Chondrocyte (in vitro differentiated cells): Measurements from ENCODE around the gene SEMA5A. TPM values are rescaled to one million over a fixed set of nuclear protein-coding genes. Genes with fewer than 3 reads are reported as not detected.
A peak's percentile ranks its signal among the peaks of the same experiment; 100 is the strongest.

Experiments used
- DNase-seq: peaks from one replicate; pipeline ENCODE4 v3.0.0; 2021; ENCODE audit warnings: mixed read lengths, low spot score
- H3K27ac Mint-ChIP-seq: one replicate; pipeline ENCODE4 v1.8.0; 2021; ENCODE audit warnings: mild to moderate bottlenecking, moderate library complexity, mixed read lengths; ENCODE audit not compliant: unreplicated experiment
- H3K27me3 Mint-ChIP-seq: 2 replicates; pipeline ENCODE4 v1.8.0; 2021; ENCODE audit warnings: low read depth, mixed read lengths
- H3K36me3 Mint-ChIP-seq: 2 replicates; pipeline ENCODE4 v1.8.0; 2021; ENCODE audit warnings: low read depth, mixed read lengths
- H3K4me1 Mint-ChIP-seq: 2 replicates; pipeline ENCODE4 v1.8.0; 2021; ENCODE audit warnings: low read depth, mild to moderate bottlenecking, mixed read lengths
- H3K4me3 Mint-ChIP-seq: one replicate; pipeline ENCODE4 v1.8.0; 2021; ENCODE audit warnings: mild to moderate bottlenecking, moderate library complexity, mixed read lengths; ENCODE audit not compliant: unreplicated experiment
- H3K9me3 Mint-ChIP-seq: 2 replicates; pipeline ENCODE4 v1.8.0; 2021; ENCODE audit warnings: low read depth, mixed read lengths
- total RNA-seq: library from RNA; stranded (reverse); gene quantifications from 3 replicates; pipeline ENCODE4 v1.2.1, GENCODE V29; 2021
- TF ChIP-seq, protein P1 (sequence below): fragments of 200-600 bp; sonication (generic); IDR thresholded peaks from 2 replicates; pipeline ENCODE4 v1.5.0; 2021; ENCODE audit warnings: antibody characterized with exemption, mild to moderate bottlenecking, moderate library complexity

The SEMA5A gene
- total RNA-seq, 1 donor from 2014 or later, result 249 TPM

GRCh38 chr5:9249231-9249630 lies 296.6 kb downstream of the SEMA5A start:
- Mint-ChIP-seq H3K4me3 (no peak overlapping the region), H3K36me3 (peaks cover 4% of the 10 kb centered on the region), H3K4me1 (peaks cover 38% of the 10 kb centered on the region), H3K27me3 (no peaks in the 10 kb centered on the region), H3K27ac (no peak overlapping the region), H3K9me3 (peaks cover 3% of the 10 kb centered on the region)
- DNase-seq, result no peak
- TF ChIP-seq, protein P1, sequence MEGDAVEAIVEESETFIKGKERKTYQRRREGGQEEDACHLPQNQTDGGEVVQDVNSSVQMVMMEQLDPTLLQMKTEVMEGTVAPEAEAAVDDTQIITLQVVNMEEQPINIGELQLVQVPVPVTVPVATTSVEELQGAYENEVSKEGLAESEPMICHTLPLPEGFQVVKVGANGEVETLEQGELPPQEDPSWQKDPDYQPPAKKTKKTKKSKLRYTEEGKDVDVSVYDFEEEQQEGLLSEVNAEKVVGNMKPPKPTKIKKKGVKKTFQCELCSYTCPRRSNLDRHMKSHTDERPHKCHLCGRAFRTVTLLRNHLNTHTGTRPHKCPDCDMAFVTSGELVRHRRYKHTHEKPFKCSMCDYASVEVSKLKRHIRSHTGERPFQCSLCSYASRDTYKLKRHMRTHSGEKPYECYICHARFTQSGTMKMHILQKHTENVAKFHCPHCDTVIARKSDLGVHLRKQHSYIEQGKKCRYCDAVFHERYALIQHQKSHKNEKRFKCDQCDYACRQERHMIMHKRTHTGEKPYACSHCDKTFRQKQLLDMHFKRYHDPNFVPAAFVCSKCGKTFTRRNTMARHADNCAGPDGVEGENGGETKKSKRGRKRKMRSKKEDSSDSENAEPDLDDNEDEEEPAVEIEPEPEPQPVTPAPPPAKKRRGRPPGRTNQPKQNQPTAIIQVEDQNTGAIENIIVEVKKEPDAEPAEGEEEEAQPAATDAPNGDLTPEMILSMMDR, result no peak

DNA sequence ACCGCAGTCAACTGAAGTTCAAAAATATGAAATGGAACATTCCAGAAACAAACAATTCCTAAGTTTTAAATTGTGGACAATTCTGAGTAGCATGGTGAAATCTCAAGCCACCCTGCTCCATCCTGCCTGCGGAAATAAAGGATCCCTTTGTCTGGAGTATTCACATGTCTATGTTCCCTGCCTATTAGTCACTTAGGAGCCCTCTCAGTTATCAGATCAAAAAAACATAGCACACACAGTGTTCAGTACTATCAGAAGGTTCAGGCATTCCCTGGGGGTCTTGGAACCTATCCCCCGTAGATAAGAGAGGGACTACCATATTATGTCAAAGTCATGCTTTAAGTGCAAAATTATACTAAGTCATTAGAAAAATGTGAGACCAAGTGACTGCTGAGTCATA lies 300.8 kb downstream of the SEMA5A start:
- Mint-ChIP-seq H3K27ac (peak overlapping the region; percentile 8), H3K4me1 (peaks cover 25% of the 10 kb centered on the region), H3K9me3 (no peaks in the 10 kb centered on the region), H3K27me3 (no peaks in the 10 kb centered on the region), H3K36me3 (peaks cover 4% of the 10 kb centered on the region), H3K4me3 (no peak overlapping the region)
- no peak for DNase-seq
- TF ChIP-seq, protein P1, result no peak

DNA sequence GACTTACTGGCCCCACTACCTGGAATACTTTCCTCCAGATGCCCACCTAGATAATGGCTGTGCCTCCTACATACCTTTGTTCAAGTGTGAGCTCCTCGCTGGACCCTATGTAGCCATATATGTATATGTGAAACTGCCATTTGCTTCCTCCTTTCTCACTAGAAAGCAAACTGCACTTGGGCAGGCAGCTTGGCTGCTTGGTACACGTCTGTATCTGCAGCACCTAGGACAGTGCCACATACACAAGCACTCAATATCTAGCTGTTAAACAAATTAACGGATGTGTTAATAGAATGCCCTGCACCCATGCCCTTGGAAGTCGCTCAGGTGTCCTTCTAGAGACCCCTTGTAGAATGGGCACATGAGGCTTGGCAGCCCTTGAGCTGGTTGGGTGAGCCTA lies 301.5 kb downstream of the SEMA5A start:
- DNase-seq, result no peak
- no peaks in the 10 kb centered on the region for H3K27me3 Mint-ChIP-seq
- TF ChIP-seq, protein P1, result no peak
- H3K4me3 Mint-ChIP-seq, result no peak overlapping the region
- H3K4me1 Mint-ChIP-seq, result peaks cover 24% of the 10 kb centered on the region
- H3K9me3 Mint-ChIP-seq, result no peaks in the 10 kb centered on the region
- no peaks in the 10 kb centered on the region for H3K36me3 Mint-ChIP-seq
- no peak overlapping the region for H3K27ac Mint-ChIP-seq

DNA sequence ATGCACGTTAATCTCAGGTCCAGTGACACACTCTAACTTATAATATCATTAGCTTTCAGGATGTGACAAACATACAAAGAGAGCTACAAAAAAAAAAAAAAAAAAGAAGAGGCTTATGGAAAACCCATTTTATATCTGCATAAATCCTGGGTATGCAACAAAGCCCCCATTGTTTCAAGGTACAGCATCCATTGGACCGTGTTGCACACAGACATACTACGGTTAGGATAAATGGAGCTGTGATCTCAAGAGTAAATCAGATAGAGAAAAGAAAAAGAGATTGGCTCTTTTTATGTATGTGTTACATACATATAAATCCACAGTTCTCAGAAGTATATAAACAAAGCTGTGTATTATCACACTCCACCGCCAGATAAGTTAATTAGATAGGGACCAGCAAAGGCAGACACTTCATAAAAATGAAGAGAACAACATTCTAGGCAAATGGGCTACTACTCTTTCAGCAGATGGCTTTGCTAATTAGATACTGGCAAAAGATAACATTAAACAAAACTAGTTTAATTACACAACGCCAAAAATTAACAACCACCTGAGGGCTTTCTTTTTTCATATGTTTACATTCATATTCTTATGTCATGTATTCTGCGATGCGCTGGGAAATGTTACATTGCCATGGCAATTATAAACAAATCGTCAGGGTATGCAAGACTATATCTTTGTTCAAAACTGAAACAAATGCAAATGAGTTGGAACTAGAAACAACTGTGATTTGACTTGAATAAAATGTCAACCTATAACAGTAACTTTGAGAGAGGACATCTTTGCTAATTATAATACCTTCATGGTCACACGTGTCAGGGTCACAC lies 304.2 kb downstream of the SEMA5A start:
- H3K4me1 Mint-ChIP-seq, result peaks cover 31% of the 10 kb centered on the region
- DNase-seq, result no peak
- TF ChIP-seq, protein P1, result no peak
- peaks cover 4% of the 10 kb centered on the region for H3K36me3 Mint-ChIP-seq
- H3K27me3 Mint-ChIP-seq, result no peaks in the 10 kb centered on the region
- H3K9me3 Mint-ChIP-seq, result no peaks in the 10 kb centered on the region
- H3K4me3 Mint-ChIP-seq, result no peak overlapping the region
- no peak overlapping the region for H3K27ac Mint-ChIP-seq

GRCh38 chr5:9240431-9240830 lies 305.4 kb downstream of the SEMA5A start:
- H3K4me3 Mint-ChIP-seq, result no peak overlapping the region
- no peak overlapping the region for H3K27ac Mint-ChIP-seq
- TF ChIP-seq, protein P1, result no peak

More at GRCh38 chr5:9240431-9240830, 305.4 kb downstream of the SEMA5A start:
- no peak for DNase-seq
- peaks cover 10% of the 10 kb centered on the region for H3K36me3 Mint-ChIP-seq
- H3K4me1 Mint-ChIP-seq, result peaks cover 27% of the 10 kb centered on the region
- no peaks in the 10 kb centered on the region for H3K27me3 Mint-ChIP-seq
- H3K9me3 Mint-ChIP-seq, result no peaks in the 10 kb centered on the region
